SU-DHL-6 (cell line): ENCODE measurements around the gene FGD4.

Experiments
- H2AFZ ChIP-seq: fragments of 200-600 bp; sonication (generic); 2 replicates; pipeline ENCODE4 v1.6.1; 2014; ENCODE audit warnings: low read depth, mild to moderate bottlenecking, moderate library complexity, mixed read lengths, antibody characterized with exemption, low read length; ENCODE audit not compliant: severe bottlenecking
- H3F3A ChIP-seq: fragments of 200-600 bp; shearing (Covaris generic); 2 replicates; pipeline ENCODE4 v1.6.0; 2016; ENCODE audit warnings: antibody characterized with exemption, mild to moderate bottlenecking; ENCODE audit not compliant: insufficient read depth
- H3K27ac ChIP-seq: fragments of 200-600 bp; sonication (generic); 2 replicates; pipeline ENCODE4 v1.5.1; 2016; ENCODE audit warnings: low read depth, mild to moderate bottlenecking, low read length, moderate library complexity, mixed read lengths
- H3K27me3 ChIP-seq: fragments of 200-600 bp; sonication (generic), shearing (Covaris generic); 2 replicates; pipeline ENCODE4 v1.6.0; 2014; ENCODE audit warnings: mild to moderate bottlenecking, low read length
- H3K36me3 ChIP-seq: fragments of 200-600 bp; sonication (generic); 2 replicates; pipeline ENCODE4 v1.6.1; 2014; ENCODE audit warnings: mild to moderate bottlenecking, low read length, mixed read lengths
- H3K4me2 ChIP-seq: fragments of 300-600, 200-600 bp; shearing (Covaris generic), sonication (generic); 2 replicates; pipeline ENCODE4 v1.6.0; 2014; ENCODE audit warnings: low read length, low read depth, mild to moderate bottlenecking; ENCODE audit not compliant: poor library complexity, severe bottlenecking
- H3K4me3 ChIP-seq: fragments of 200-600 bp; sonication (generic); 2 replicates; pipeline ENCODE4 v1.5.1; 2014; ENCODE audit warnings: antibody characterized with exemption, low read length, mild to moderate bottlenecking, mixed read lengths; ENCODE audit not compliant: insufficient read depth, poor library complexity, severe bottlenecking
- H3K79me2 ChIP-seq: fragments of 200-600 bp; sonication (generic); 2 replicates; pipeline ENCODE4 v1.6.1; 2014; ENCODE audit warnings: mild to moderate bottlenecking, low read length, moderate library complexity; ENCODE audit not compliant: insufficient read depth
- H3K9ac ChIP-seq: fragments of 200-600 bp; sonication (generic); 2 replicates; pipeline ENCODE4 v1.7.0; 2014; ENCODE audit warnings: mild to moderate bottlenecking, low read length
- H3K9me2 ChIP-seq: fragments of 200-600 bp; sonication (generic); replicated peaks from 2 replicates; pipeline ENCODE4 v1.6.1; 2014; ENCODE audit warnings: low read length; ENCODE audit not compliant: insufficient read depth
- H3K9me3 ChIP-seq: fragments of 200-600 bp; sonication (generic); 2 replicates; pipeline ENCODE4 v1.6.1; 2014; ENCODE audit warnings: low read length, mixed read lengths; ENCODE audit not compliant: insufficient read depth
- H4K20me1 ChIP-seq: fragments of 200-600 bp; sonication (generic); 2 replicates; pipeline ENCODE4 v1.6.1; 2014; ENCODE audit warnings: low read depth, mild to moderate bottlenecking, antibody characterized with exemption, low read length, moderate library complexity, mixed read lengths
- EZH2phosphoT487 ChIP-seq: fragments of 200-600 bp; sonication (generic), shearing (Covaris generic); conservative IDR thresholded peaks from 2 replicates; pipeline ENCODE4 v1.6.1; 2018; ENCODE audit warnings: mild to moderate bottlenecking, antibody characterized with exemption, low read length, moderate library complexity, mixed read lengths
- TF ChIP-seq, protein P1 (sequence below): fragments of 200-600 bp; sonication (generic); IDR thresholded peaks from one replicate; pipeline ENCODE4 v1.5.1; 2017; ENCODE audit warnings: antibody characterized with exemption, mild to moderate bottlenecking, low read length, moderate library complexity; ENCODE audit not compliant: insufficient read depth, poor library complexity, severe bottlenecking

FGD4 gene

DNA sequence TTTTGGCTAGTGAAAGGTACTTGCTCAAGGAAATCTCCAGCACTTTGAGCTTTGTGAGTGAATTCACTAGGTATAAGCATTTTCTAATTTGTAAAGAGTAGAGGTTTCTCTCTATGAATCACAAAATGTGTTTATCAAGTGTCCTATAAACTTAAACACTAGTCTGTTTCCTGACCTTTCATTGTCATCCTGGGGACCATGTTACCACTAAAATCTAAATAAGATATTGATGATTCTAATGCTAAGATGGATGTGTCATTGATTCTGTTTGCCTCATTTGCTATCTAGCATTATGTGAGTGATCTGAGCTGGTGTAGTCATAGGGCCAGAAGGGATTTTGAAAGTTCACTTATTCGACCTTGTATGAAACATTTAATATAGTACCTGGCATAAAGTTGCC, 199.3 kb downstream of the FGD4 start:
- Histone ChIP-seq H3K4me2 (no peak overlapping the region), H2AFZ (no peak overlapping the region), H3K4me3 (no peak overlapping the region), H3K36me3 (no peaks in the 10 kb centered on the region), H3K9ac (no peak overlapping the region), H3K79me2 (no peaks in the 10 kb centered on the region), H4K20me1 (no peaks in the 10 kb centered on the region), H3F3A (no peaks in the 10 kb centered on the region), H3K27ac (no peak overlapping the region), H3K27me3 (no peaks in the 10 kb centered on the region), H3K9me3 (no peaks in the 10 kb centered on the region), H3K9me2 (no peaks in the 10 kb centered on the region)
- no peak for TF ChIP-seq EZH2phosphoT487
- TF ChIP-seq, protein P1, sequence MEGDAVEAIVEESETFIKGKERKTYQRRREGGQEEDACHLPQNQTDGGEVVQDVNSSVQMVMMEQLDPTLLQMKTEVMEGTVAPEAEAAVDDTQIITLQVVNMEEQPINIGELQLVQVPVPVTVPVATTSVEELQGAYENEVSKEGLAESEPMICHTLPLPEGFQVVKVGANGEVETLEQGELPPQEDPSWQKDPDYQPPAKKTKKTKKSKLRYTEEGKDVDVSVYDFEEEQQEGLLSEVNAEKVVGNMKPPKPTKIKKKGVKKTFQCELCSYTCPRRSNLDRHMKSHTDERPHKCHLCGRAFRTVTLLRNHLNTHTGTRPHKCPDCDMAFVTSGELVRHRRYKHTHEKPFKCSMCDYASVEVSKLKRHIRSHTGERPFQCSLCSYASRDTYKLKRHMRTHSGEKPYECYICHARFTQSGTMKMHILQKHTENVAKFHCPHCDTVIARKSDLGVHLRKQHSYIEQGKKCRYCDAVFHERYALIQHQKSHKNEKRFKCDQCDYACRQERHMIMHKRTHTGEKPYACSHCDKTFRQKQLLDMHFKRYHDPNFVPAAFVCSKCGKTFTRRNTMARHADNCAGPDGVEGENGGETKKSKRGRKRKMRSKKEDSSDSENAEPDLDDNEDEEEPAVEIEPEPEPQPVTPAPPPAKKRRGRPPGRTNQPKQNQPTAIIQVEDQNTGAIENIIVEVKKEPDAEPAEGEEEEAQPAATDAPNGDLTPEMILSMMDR, result no peak

DNA sequence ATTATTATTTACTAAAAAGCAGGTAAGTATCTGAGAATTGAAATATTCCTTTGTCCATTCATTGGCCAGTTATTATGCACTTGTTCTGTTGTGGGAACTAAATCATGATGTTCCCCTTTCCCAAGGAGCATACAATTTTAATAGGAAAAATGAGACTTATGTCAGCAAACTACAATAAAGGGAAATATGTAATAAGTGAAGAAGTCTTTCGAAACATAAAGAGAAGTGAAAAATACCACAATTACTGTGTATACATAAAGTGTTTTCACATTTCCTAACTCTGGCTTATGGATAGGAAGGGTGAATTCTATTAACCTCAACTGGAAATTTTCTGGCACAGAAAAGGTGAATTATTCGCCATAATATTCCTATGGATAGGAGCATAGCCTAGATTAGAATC, 201.3 kb downstream of the FGD4 start:
- H3K9me3 ChIP-seq, result no peaks in the 10 kb centered on the region
- no peaks in the 10 kb centered on the region for H3K27me3 ChIP-seq
- H4K20me1 ChIP-seq, result no peaks in the 10 kb centered on the region
- H3K9ac ChIP-seq, result no peak overlapping the region
- no peak overlapping the region for H2AFZ ChIP-seq
- H3K27ac ChIP-seq, result no peak overlapping the region
- H3F3A ChIP-seq, result no peaks in the 10 kb centered on the region
- H3K79me2 ChIP-seq, result no peaks in the 10 kb centered on the region
- H3K4me3 ChIP-seq, result no peak overlapping the region
- no peaks in the 10 kb centered on the region for H3K9me2 ChIP-seq
- TF ChIP-seq, protein P1, result no peak
- no peak overlapping the region for H3K4me2 ChIP-seq
- no peaks in the 10 kb centered on the region for H3K36me3 ChIP-seq

DNA sequence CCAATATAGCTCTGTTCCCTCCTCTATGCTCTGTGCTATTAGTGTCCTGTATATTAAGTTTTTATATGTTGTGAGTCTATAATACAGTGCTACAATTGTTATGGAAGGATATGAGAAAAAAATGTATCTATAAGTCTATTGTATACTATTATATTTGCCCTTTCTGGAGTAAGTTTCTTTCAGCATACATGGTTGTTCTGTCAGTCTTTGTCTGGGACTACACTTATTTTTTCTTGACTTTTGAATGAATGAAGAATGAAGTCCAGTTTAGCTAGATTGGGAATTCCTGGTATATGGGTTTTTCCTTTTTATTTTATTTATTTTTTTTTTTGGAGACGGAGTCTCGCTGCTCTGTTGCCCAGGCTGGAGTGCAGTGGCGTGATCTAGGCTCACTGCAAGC, 203.7 kb downstream of the FGD4 start:
- Histone ChIP-seq H3K36me3 (no peaks in the 10 kb centered on the region), H3K4me2 (no peak overlapping the region), H3K27ac (no peak overlapping the region), H3K9ac (no peak overlapping the region), H3K4me3 (no peak overlapping the region), H3K9me2 (no peaks in the 10 kb centered on the region), H4K20me1 (no peaks in the 10 kb centered on the region), H3K9me3 (no peaks in the 10 kb centered on the region), H3F3A (no peaks in the 10 kb centered on the region), H3K27me3 (no peaks in the 10 kb centered on the region), H3K79me2 (no peaks in the 10 kb centered on the region), H2AFZ (no peak overlapping the region)
- no peak for TF ChIP-seq EZH2phosphoT487
- TF ChIP-seq, protein P1, result no peak

DNA sequence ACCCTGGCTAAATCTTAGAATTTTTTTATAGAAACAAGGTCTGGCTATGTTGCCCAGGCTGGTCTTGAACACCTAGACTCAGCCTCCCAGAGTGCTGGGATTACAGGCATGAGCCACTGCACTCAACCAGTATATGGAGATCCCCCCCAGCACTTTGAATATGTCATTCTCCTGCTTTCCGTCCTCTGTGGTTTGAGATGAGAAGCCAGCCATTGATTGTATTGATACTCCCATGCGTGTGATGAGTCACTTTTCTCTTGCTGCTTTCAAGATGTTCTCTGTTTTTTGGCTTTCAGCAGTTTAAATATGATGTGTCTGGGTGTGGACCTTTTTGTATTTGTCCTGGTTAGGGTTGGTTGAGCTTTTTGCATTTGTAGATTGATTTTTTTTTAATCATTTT, 204.5 kb downstream of the FGD4 start:
- Histone ChIP-seq H3K27me3 (no peaks in the 10 kb centered on the region), H4K20me1 (no peaks in the 10 kb centered on the region), H3F3A (no peaks in the 10 kb centered on the region), H3K79me2 (no peaks in the 10 kb centered on the region), H3K4me2 (no peak overlapping the region), H3K9ac (no peak overlapping the region), H3K27ac (no peak overlapping the region), H3K4me3 (no peak overlapping the region), H2AFZ (no peak overlapping the region), H3K9me3 (no peaks in the 10 kb centered on the region), H3K36me3 (no peaks in the 10 kb centered on the region), H3K9me2 (no peaks in the 10 kb centered on the region)
- TF ChIP-seq EZH2phosphoT487, result no peak
- TF ChIP-seq, protein P1, result no peak
